Sigmoid colon (tissue), 7 donors: ENCODE results near the gene KRT74. TPM values are rescaled to one million over a fixed set of nuclear protein-coding genes. Genes with fewer than 3 reads are reported as not detected.

Source experiments
- DNase-seq: peaks from one replicate; pipeline ENCODE4 v3.0.0-alpha.2; 2019
- H3K27ac ChIP-seq, 4 donors: fragments of 200-600 bp; sonication (generic); one replicate each; pipeline ENCODE4 v1.5.1; 2016 to 2019; ENCODE audit warnings: mild to moderate bottlenecking in 1 of 4
- H3K27me3 ChIP-seq, 3 donors: fragments of 200-600 bp; sonication (generic); one replicate each; pipeline ENCODE4 v1.5.1; 2019; ENCODE audit warnings: mild to moderate bottlenecking in 1 of 3
- H3K36me3 ChIP-seq, 4 donors: fragments of 200-600 bp; sonication (generic); one replicate each; pipeline ENCODE4 v1.5.1; 2016 to 2019
- H3K4me1 ChIP-seq, 4 donors: fragments of 200-600 bp; sonication (generic); one replicate each; pipeline ENCODE4 v1.5.1; 2017 to 2019
- H3K4me3 ChIP-seq, 4 donors: fragments of 200-600 bp; sonication (generic); one replicate each; pipeline ENCODE4 v1.5.1; 2017 to 2019; ENCODE audit warnings: mild to moderate bottlenecking in 2 of 4, moderate library complexity in 1 of 4
- H3K9me3 ChIP-seq, 4 donors: fragments of 200-600 bp in 3 of 4; sonication (generic) in 3 of 4; one replicate each; pipeline versions ENCODE4 v1.5.1 to v1.6.1; 2013 to 2019
- CTCF ChIP-seq, 4 experiments: fragments of 450-650 bp in 3 of 4; fragments of 200-600 bp in 1 of 4; IDR thresholded peaks; one replicate each; pipeline ENCODE4 v1.5.1; 2016 to 2019; ENCODE audit warnings: antibody characterized with exemption in 4 of 4, mild to moderate bottlenecking in 3 of 4, moderate library complexity in 2 of 4
- EP300 ChIP-seq, 4 donors: sonication (generic); formaldehyde crosslinking; IDR thresholded peaks; one replicate each; pipeline ENCODE4 v1.6.1; 2017; ENCODE audit warnings: antibody characterized with exemption in 4 of 4
- POLR2A ChIP-seq, 2 donors: fragments of 450-650 bp; IDR thresholded peaks; one replicate each; pipeline ENCODE4 v1.6.1; 2016; ENCODE audit warnings: antibody characterized with exemption in 2 of 2, mild to moderate bottlenecking in 2 of 2, moderate library complexity in 2 of 2
- POLR2AphosphoS5 ChIP-seq, 4 donors: sonication (generic); formaldehyde crosslinking; IDR thresholded peaks; one replicate each; pipeline ENCODE4 v1.6.1; 2017; ENCODE audit warnings: antibody characterized with exemption in 4 of 4
- WGBS, 2 donors: extraction: QIAGEN DNeasy Blood & Tissue Kit; methylation state at CpG; one replicate each; pipeline ENCODE4 v1.1.7; 2013; 5-methylcytosine and 5-hydroxymethylcytosine counted together
- intact Hi-C: fragments of 100-400 bp; cut with DNase I; formaldehyde crosslinking; loops from one replicate; pipeline ENCODE4 v1.15.1; 2023
- polyA plus RNA-seq, 3 donors: library from polyadenylated mRNA; stranded (reverse); fragments of 200-250 nt; gene quantifications; one replicate each; pipeline ENCODE4 v1.2.3, GENCODE V29; 2013
- total RNA-seq, 4 donors: library from RNA; depleted of rRNA; stranded (reverse); fragments of >200 nt; gene quantifications; one replicate each; pipeline ENCODE4 v1.1.0, GENCODE V29; 2016
- donor health status: healthy with polysubstance abuse.
- donor health status: Bipolar disorder and iron deficiency.
- donor health status: healthy.

KRT74 gene
- total and polyA plus RNA-seq, 7 donors: not detected

GRCh38 chr12:52582971-52583456 lies 9.4 kb upstream of the KRT74 start:
- 2 to 11% methylated on average over 7 of the region's 7 CpGs for WGBS, 2 donors
- Histone ChIP-seq H3K4me3 (no peak overlapping the region), H3K27ac (no peak overlapping the region), H3K9me3 (no peaks in the 10 kb centered on the region), H3K4me1 (no peaks in the 10 kb centered on the region), H3K27me3 (no peaks in the 10 kb centered on the region), H3K36me3 (no peaks in the 10 kb centered on the region)
- intact Hi-C loops: loop anchor here (2.0 to 10.0 kb wide), 4 partner anchors 211 to 428 kb away; no protein-coding TSS in a partner anchor
- TF ChIP-seq CTCF (IDR thresholded peaks at IDR 0.05): peak; percentile 33 to 66 (median 64)
- TF ChIP-seq EP300 (IDR thresholded peaks at IDR 0.05): no peak
- DNase-seq: peak; percentile 68

- Histone ChIP-seq H3K36me3 (no peaks in the 10 kb centered on the region), H3K27ac (no peak overlapping the region), H3K4me1 (no peaks in the 10 kb centered on the region), H3K4me3 (no peak overlapping the region), H3K9me3 (no peaks in the 10 kb centered on the region), H3K27me3 (no peaks in the 10 kb centered on the region)
- no peak for DNase-seq
- WGBS, 2 donors: 47 to 65% methylated on average over 2 of the region's 2 CpGs
- TF ChIP-seq CTCF (IDR thresholded peaks at IDR 0.05) (no peak), POLR2A (IDR thresholded peaks at IDR 0.05) (no peak), POLR2AphosphoS5 (IDR thresholded peaks at IDR 0.05) (no peak), EP300 (IDR thresholded peaks at IDR 0.05) (no peak)
- intact Hi-C loops: loop anchor here (2.0 to 10.0 kb wide), 4 partner anchors 210 to 428 kb away; no protein-coding TSS in a partner anchor
Measured at GRCh38 chr12:52582486-52582885, 8.8 kb upstream of the KRT74 start.

GRCh38 chr12:52581481-52581880 lies 7.8 kb upstream of the KRT74 start:
- Histone ChIP-seq H3K9me3 (no peaks in the 10 kb centered on the region), H3K36me3 (no peaks in the 10 kb centered on the region), H3K4me1 (no peaks in the 10 kb centered on the region), H3K27ac (no peak overlapping the region), H3K4me3 (no peak overlapping the region), H3K27me3 (no peaks in the 10 kb centered on the region)
- no peak for TF ChIP-seq CTCF (IDR thresholded peaks at IDR 0.05)
- TF ChIP-seq EP300 (IDR thresholded peaks at IDR 0.05): no peak
- no peak for TF ChIP-seq POLR2AphosphoS5 (IDR thresholded peaks at IDR 0.05)
- no peak for TF ChIP-seq POLR2A (IDR thresholded peaks at IDR 0.05)
- DNase-seq: peak; percentile 40
- intact Hi-C loops: loop anchor here (5.0 to 10.0 kb wide), 2 partner anchors 209 to 427 kb away; no protein-coding TSS in a partner anchor
- 40 to 63% methylated on average over 6 of the region's 6 CpGs for WGBS, 2 donors

GRCh38 chr12:52581066-52581465 lies 7.4 kb upstream of the KRT74 start:
- H3K4me1 ChIP-seq: no peaks in the 10 kb centered on the region
- H3K27ac ChIP-seq: no peak overlapping the region
- intact Hi-C loops: loop anchor here (5.0 to 10.0 kb wide), 2 partner anchors 209 to 426 kb away; no protein-coding TSS in a partner anchor
- TF ChIP-seq CTCF (IDR thresholded peaks at IDR 0.05): no peak
- TF ChIP-seq POLR2A (IDR thresholded peaks at IDR 0.05): no peak
- no peak for TF ChIP-seq POLR2AphosphoS5 (IDR thresholded peaks at IDR 0.05)
- TF ChIP-seq EP300 (IDR thresholded peaks at IDR 0.05): no peak
- 82 to 89% methylated on average over 7 of the region's 7 CpGs for WGBS, 2 donors
- DNase-seq: peak; percentile 38
- no peaks in the 10 kb centered on the region for H3K27me3 ChIP-seq
- H3K4me3 ChIP-seq: no peak overlapping the region
- H3K9me3 ChIP-seq: no peaks in the 10 kb centered on the region
- H3K36me3 ChIP-seq: no peaks in the 10 kb centered on the region

GRCh38 chr12:52580496-52580895 lies 6.9 kb upstream of the KRT74 start:
- Histone ChIP-seq H3K27ac (no peak overlapping the region), H3K4me3 (no peak overlapping the region), H3K27me3 (no peaks in the 10 kb centered on the region), H3K4me1 (no peaks in the 10 kb centered on the region), H3K9me3 (no peaks in the 10 kb centered on the region), H3K36me3 (no peaks in the 10 kb centered on the region)
- 70 to 84% methylated on average over 1 of the region's 1 CpG for WGBS, 2 donors
- intact Hi-C loops: loop anchor here (5.0 to 10.0 kb wide), 2 partner anchors 208 to 426 kb away; no protein-coding TSS in a partner anchor
- peak; percentile 43 for DNase-seq
- no peak for TF ChIP-seq POLR2AphosphoS5 (IDR thresholded peaks at IDR 0.05)
- TF ChIP-seq EP300 (IDR thresholded peaks at IDR 0.05): no peak
- TF ChIP-seq POLR2A (IDR thresholded peaks at IDR 0.05): no peak
- no peak for TF ChIP-seq CTCF (IDR thresholded peaks at IDR 0.05)
